Activated CD4-positive, CD25-positive, alpha-beta regulatory T cell (primary cell): ENCODE measurements around the gene CFL1.

ENCODE experiments used
- DNase-seq, 4 experiments: peaks; one replicate each; lab custom pipeline; 2025; lab: John Stamatoyannopoulos, UW

The CFL1 gene

GRCh38 chr11:65888163-65888814, 30.3 kb upstream of the CFL1 start, which contains the start of gene FIBP:
TSS of gene FIBP (minus strand) at chr11:65888471. CDS start at chr11:65888418, 53 bp downstream.
- DNase-seq: peak; percentile 93 to 96 (median 93)

GRCh38 chr11:65887723-65888162, 29.8 kb upstream of the CFL1 start:
- no peak for DNase-seq

DNA sequence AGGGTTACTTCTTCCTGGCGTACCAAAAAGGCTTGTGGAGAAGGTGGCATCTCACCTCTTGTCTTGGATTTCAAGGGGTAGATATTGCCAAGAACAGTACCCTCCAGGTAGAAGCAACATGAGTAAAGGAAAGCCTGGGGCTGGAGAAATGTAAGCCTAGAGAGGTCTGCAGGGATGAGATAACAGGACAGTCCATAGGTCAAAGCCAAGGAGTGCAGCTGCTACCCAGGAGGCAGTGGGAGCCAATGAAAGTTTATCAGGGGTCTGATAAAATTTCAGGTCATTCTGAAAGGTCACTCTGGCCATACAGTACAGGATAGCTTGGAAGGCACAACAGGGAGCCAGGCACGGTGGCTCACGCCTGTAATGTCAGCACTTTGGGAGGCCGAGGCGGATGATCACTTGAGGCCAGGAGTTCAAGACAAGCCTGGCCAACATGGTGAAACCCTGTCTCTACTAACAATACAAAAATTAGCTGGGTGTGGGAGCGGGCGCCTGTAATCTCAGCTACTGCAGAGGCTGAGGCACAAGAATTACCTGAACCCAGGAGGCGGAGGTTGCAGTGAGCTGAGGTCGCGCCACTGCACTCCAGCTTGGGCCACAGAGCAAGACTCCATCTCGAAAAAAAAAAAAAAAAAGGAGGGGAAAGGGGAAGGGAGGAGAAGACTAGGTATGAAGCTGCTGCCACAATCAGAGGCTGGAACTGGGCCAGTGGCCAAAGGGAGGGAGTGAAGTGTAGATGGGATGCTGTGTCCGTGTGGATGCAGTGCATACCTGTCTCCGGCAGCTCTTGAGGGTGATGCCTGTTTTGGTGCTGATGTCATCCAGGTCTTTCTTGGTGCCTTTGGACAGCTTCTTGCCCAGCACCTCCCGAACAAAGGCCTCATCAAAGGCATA, 29.1 kb upstream of the CFL1 start:
- no peak for DNase-seq

DNA sequence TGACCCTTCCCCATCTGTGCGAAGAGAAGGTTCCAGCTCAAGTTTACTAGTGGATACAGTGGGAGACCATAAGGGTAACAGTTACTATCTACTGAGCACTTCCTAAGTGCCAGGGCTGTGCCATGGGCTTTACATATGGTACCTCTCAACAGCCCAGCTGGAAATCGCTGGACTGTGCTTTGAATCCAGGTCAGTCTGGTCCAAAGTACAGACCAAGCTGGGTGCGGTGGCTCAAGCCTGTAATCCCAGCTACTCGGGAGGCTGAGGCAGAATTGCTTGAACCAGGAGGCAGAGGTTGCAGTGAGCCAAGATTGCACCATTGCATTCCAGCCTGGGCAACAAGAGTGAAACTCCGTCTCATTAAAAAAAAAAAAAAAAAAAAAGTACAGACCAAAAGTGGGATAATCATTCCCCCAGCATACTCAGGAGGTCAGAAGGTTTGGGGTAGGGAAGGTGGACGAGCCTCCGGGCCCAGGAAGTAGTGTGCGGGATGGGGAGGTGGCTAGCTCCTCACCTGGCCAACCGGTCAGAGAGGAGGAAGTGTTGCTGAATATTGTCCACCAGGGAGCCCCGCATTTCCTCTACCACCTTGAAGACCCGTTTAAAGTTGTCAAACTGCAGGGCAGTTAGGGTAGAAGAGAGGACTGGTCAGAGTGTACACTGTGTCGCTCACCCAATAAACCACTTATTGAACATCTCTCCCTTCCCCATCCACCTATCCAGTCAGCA, 28.0 kb upstream of the CFL1 start:
- no peak for DNase-seq

DNA sequence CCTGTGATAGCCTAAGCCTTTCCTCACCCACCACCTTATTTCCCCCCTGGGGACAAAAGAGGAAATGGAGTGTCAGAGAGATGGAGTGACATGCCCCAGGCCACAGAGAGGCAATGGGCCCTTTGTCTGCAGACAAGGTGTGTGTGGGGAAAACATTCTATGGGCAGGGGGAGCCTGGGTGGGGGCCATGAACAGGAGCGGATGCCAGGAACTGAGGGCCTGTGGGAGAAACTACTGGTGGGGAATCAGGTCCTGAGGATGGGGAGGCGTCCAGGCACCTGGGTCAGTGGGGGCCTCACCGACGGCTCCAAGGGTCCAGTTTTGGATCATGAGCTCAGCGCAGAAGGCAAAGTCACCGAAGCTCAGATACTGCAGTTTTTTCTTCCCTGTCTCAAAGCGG, 27.3 kb upstream of the CFL1 start:
- no peak for DNase-seq

DNA sequence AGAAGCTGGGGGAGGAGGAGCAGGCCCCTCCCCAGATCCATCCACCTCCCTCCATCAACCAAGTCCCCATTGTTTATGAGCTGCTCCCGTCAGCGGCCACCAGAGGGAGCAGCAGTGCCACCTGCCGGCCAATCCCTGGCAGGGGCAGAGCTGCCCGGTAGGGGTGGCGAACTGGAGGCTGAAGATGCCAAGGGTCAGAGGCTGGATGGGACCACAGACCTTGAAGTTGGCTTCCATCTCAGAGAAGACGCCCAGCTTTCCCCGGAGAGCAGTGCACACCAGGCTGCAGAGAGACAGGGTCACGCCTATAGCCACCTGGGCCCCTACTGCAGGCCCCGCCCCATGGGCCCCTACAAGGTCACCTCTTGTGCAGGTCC, 26.7 kb upstream of the CFL1 start:
- peak; percentile 63 to 71 (median 66) for DNase-seq

DNA sequence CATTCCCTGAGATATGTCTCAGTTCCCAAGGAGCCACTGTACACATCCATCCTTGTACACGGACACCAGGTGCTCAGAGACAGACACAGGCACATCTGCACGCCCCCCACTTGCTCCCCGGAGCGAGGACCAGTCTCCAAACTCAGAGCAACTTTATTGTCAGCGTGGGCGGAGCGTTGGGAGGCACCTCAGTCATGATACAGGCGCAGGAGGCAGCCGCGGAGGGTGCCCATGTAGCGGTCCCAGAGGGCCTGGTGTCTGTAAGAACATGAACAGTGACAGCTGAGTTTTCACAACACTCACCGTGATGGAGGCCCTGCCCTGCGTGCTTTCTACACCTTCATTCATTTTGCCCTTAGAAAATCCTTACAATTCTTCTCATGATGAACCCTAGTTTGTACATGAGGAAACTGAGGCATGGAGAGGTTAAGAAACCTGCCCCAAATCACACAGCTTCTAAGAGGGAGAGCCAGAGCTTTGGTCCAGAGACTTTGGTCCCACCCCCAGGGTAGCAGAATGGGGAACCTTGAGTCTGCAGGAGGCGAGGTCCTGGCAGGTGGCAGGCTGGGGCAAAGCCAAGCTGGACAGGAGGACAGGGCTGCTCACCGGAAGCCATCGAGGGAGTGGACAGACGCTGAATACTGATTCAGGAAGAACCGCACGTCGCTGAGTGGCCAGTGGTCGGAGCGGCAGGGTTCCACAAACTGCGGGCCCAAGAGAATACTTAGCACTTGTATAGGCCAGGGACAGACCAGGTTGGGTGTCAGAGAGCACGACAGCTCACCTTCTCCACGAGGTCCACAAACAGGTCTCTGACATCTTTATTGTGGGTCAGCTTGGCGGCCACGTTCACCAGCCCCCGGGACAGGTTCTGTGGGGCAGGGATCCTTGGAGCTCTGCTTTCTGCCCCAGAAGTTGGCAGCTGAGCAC, 26.1 kb upstream of the CFL1 start:
- DNase-seq: no peak

DNA sequence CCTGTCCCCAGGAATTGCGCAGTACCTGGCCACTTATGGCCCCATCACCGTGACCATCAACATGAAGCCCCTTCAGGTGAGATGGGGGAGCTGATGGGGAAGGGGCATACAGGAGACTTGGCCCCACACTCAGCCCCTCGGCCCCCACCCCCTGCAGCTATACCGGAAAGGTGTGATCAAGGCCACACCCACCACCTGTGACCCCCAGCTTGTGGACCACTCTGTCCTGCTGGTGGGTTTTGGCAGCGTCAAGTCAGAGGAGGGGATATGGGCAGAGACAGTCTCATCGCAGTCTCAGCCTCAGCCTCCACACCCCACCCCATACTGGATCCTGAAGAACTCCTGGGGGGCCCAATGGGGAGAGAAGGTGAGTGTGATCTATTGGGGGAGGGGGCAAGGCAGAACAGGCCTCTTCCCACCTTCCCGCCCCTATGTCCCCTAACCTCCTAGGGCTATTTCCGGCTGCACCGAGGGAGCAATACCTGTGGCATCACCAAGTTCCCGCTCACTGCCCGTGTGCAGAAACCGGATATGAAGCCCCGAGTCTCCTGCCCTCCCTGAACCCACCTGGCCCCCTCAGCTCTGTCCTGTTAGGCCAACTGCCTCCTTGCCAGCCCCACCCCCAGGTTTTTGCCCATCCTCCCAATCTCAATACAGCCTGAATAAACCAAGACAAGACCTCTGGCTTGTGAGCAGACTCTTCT, 25.2 kb upstream of the CFL1 start:
- DNase-seq: no peak

GRCh38 chr11:65882120-65883057, 24.4 kb upstream of the CFL1 start:
- no peak for DNase-seq

GRCh38 chr11:65880844-65881421, 23.0 kb upstream of the CFL1 start:
- DNase-seq: no peak

DNA sequence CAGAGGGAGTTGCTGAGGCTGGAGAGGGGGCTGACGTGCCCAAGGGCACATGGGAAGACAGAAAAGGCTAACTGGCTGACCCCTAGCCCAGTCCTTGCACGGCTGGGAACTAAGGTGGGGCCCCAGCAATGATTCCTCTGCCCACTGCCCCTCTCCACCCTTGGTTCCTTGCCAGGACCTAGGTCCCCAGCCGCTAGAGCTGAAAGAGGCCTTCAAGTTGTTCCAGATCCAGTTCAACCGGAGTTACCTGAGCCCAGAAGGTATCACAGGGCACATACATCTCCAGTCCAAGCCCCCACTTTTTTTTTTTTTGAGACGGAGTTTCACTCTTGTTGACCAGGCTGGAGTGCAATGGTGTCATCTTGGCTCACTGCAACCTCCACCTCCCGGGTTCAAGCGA, 22.0 kb upstream of the CFL1 start:
- DNase-seq: no peak

- no peak for DNase-seq
Observed at GRCh38 chr11:65879617-65880016, 21.6 kb upstream of the CFL1 start, which contains the start of gene CTSW. TSS of gene CTSW (plus strand) at chr11:65879837. CDS start at chr11:65879855, 18 bp downstream.

- DNase-seq: peak; percentile 89 to 94 (median 89)
Observed at GRCh38 chr11:65873318-65874156, 15.6 kb upstream of the CFL1 start.

DNA sequence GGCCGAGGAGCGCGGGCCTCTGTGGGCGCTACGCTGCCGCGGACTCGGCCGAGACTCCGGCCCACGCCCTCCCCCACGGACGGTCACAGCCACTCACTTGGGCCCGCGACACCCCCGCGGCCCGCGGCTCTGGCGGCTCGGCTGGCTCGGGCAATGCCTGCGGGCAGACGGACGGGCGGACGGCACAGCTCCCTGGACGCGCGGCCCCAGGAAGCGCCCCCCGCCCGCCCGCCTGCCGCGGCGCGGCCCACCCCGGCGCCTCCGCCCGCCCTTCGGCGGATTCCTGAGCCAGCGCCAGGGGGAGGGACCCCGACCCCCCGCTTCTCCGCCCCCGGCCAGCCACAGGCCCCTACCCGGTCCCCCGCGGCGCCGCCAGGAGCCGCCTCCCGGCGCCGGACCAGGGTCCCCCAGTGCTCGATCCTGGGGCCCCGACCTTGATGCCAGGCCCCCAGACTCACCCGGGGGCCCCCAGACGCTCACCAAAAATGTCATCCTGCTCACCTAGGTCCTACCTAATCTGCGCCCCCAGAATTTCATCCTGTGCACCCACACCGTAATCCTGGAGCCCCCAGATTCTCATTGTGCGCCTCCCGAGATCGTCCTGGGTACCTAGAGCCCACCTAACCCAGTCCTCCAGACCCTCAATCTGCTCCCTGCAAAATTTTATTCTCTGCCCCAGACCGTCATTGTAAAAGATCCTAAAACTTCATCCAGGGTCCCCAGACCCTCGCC, 14.8 kb upstream of the CFL1 start, which contains the start of gene EFEMP2:
TSS of gene EFEMP2 (minus strand) at position 215 of the 732 bp plus-strand sequence. CDS start 446 bp downstream, outside the sequence.
- DNase-seq: no peak

DNA sequence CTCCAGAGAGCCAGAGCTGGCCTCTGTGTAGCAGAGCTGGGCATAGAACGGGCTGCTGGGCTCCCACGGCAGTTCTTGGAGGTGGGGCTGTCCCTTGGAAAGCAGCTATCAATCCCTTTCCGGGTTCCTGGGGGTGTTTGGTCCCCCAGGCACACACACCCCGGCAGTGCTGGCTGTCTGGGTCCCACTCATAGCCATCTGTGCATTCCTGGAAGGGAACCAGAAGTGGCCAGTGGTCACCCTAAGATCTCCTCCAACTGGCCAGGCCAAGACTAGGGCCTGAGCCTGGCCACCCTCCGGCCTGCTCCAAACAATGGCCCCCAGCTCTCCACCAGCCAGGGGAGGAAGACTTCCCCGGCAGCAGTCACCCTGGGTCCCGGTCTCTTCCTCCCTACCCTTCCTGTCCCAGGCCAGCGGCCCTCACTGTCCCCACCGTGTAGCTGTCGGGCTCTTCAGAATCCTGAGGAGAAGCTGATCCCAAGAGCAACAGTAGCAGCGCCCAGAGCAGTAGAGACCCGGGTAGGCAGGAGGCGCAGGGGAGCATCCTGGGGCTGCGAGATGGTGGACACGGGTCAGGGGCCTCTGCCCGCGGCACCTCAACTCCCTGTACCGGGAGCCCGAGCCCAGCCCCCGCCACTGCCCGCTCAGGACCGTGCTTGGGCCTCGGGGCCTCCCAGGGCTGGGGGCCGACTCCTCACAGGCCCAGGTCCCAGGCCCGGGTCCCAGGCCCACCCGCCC, 14.0 kb upstream of the CFL1 start:
- DNase-seq: no peak
